Neural progenitor cell (in vitro differentiated cells): ENCODE measurements around the gene NRF1. TPM values are rescaled to one million over a fixed set of nuclear protein-coding genes. Genes with fewer than 3 reads are reported as not detected.

Experiments used
- DNase-seq: peaks from one replicate; pipeline ENCODE4 v3.0.0-alpha.2; 2016; ENCODE audit warnings: low spot score
- H2AFZ ChIP-seq: fragments of 200-600 bp; sonication (generic); replicated peaks from 2 replicates; pipeline ENCODE4 v1.6.1; 2016; ENCODE audit warnings: antibody characterized with exemption
- H3F3A ChIP-seq: fragments of 200-600 bp; sonication (generic); 2 replicates; pipeline ENCODE4 v1.6.1; 2016; ENCODE audit warnings: antibody characterized with exemption, low read depth
- H3K27ac ChIP-seq: fragments of 200-600 bp; sonication (generic); 2 replicates; pipeline ENCODE4 v1.5.1; 2016; ENCODE audit warnings: mild to moderate bottlenecking
- H3K27me3 ChIP-seq: fragments of 200-600 bp; sonication (generic); 2 replicates; pipeline ENCODE4 v1.6.1; 2016; ENCODE audit warnings: mild to moderate bottlenecking, moderate library complexity
- H3K36me3 ChIP-seq: fragments of 200-600 bp; sonication (generic); 2 replicates; pipeline ENCODE4 v1.5.1; 2016
- H3K4me1 ChIP-seq: fragments of 200-600 bp; sonication (generic); 2 replicates; pipeline ENCODE4 v1.6.1; 2016; ENCODE audit warnings: mixed run types
- H3K4me2 ChIP-seq: fragments of 200-600 bp; sonication (generic); 2 replicates; pipeline ENCODE4 v1.6.1; 2016
- H3K4me3 ChIP-seq: fragments of 200-600 bp; sonication (generic); 2 replicates; pipeline ENCODE4 v1.5.1; 2016
- H3K79me2 ChIP-seq: fragments of 200-600 bp; sonication (generic); 2 replicates; pipeline ENCODE4 v1.6.1; 2016; ENCODE audit warnings: low read depth
- H3K9ac ChIP-seq: fragments of 200-600 bp; sonication (generic); 2 replicates; pipeline ENCODE4 v1.6.1; 2016
- H3K9me3 ChIP-seq: fragments of 200-600 bp; sonication (generic); 2 replicates; pipeline ENCODE4 v1.5.1; 2016; ENCODE audit warnings: low read depth
- H4K20me1 ChIP-seq: fragments of 200-600 bp; sonication (generic); 2 replicates; pipeline ENCODE4 v1.6.1; 2016; ENCODE audit warnings: low read depth
- H3K27ac Mint-ChIP-seq: 3 replicates; pipeline ENCODE4 v1.8.0; 2021; ENCODE audit warnings: mixed read lengths
- H3K27me3 Mint-ChIP-seq: 2 replicates; pipeline ENCODE4 v1.8.0; 2022; ENCODE audit warnings: low read depth, mild to moderate bottlenecking, inconsistent platforms, moderate library complexity, mixed read lengths; ENCODE audit not compliant: insufficient read depth
- H3K36me3 Mint-ChIP-seq: 3 replicates; pipeline ENCODE4 v1.8.0; 2021; ENCODE audit warnings: mixed read lengths
- H3K4me1 Mint-ChIP-seq: 3 replicates; pipeline ENCODE4 v1.8.0; 2021; ENCODE audit warnings: mixed read lengths
- H3K4me3 Mint-ChIP-seq: 3 replicates; pipeline ENCODE4 v1.8.0; 2021; ENCODE audit warnings: mild to moderate bottlenecking, moderate library complexity, mixed read lengths
- H3K9me3 Mint-ChIP-seq: 3 replicates; pipeline ENCODE4 v1.8.0; 2020; ENCODE audit warnings: mixed read lengths
- EZH2 ChIP-seq: fragments of 200-600 bp; sonication (generic); IDR thresholded peaks from 2 replicates; pipeline ENCODE4 v1.6.1; 2017; ENCODE audit warnings: antibody characterized with exemption, mild to moderate bottlenecking, moderate library complexity
- EZH2phosphoT487 ChIP-seq: fragments of 200-600 bp; sonication (generic); IDR thresholded peaks from 2 replicates; pipeline ENCODE4 v1.6.1; 2017; ENCODE audit warnings: antibody characterized with exemption
- total RNA-seq: library from RNA; depleted of rRNA; stranded (reverse); fragments of >200 nt; gene quantifications from 2 replicates; pipeline ENCODE4 v1.2.3, GENCODE V29; 2015; ENCODE audit warnings: low replicate concordance
- TF ChIP-seq, protein P1 (sequence below): fragments of 200-600 bp; sonication (generic); IDR thresholded peaks from 2 replicates; pipeline ENCODE4 v1.5.1; 2017; ENCODE audit warnings: antibody characterized with exemption, mild to moderate bottlenecking

NRF1 gene
- total RNA-seq, 1 donor from 2014 or later: 22.9 TPM

DNA sequence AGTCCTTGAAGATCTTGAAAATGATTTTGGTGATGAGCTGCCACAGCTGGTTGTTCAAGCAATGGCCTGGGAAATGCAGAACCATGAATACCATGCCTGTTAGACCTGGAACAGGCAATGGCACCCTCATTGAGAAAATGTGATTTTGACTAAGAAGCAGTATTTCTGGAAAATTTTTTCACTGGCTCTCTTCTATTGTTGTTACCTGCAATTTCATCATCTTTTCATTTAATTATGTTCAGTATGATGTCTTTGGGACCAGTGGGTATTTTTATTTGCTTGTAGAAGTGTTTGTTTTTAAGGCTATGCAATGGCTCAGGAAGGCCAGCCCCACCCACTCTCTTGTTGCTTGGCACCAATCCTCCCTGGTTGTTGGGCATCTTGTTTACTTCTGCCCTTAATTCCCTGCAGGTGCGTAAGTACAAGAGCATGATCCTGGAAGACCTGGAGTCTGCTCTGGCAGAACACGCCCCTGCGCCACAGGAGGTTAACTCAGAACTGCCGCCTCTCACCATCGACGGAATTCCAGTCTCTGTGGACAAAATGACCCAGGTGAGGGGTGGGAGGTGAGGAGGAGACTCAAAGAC, 78.6 kb downstream of the NRF1 start:
- Mint-ChIP-seq H3K9me3 (no peaks in the 10 kb centered on the region), H3K36me3 (peaks cover 21% of the 10 kb centered on the region), H3K4me1 (no peaks in the 10 kb centered on the region), H3K4me3 (no peak overlapping the region), H3K27me3 (no peaks in the 10 kb centered on the region), H3K27ac (no peak overlapping the region)
- Histone ChIP-seq H3K79me2 (no peaks in the 10 kb centered on the region), H3K27me3 (no peaks in the 10 kb centered on the region), H3K36me3 (no peaks in the 10 kb centered on the region), H3K4me1 (no peaks in the 10 kb centered on the region), H3K27ac (no peak overlapping the region), H4K20me1 (no peaks in the 10 kb centered on the region), H3K9me3 (no peaks in the 10 kb centered on the region), H3F3A (no peaks in the 10 kb centered on the region), H3K9ac (no peak overlapping the region), H3K4me2 (no peak overlapping the region), H3K4me3 (no peak overlapping the region), H2AFZ (no peak overlapping the region)
- no peak for TF ChIP-seq EZH2phosphoT487
- no peak for TF ChIP-seq EZH2
- TF ChIP-seq, protein P1, sequence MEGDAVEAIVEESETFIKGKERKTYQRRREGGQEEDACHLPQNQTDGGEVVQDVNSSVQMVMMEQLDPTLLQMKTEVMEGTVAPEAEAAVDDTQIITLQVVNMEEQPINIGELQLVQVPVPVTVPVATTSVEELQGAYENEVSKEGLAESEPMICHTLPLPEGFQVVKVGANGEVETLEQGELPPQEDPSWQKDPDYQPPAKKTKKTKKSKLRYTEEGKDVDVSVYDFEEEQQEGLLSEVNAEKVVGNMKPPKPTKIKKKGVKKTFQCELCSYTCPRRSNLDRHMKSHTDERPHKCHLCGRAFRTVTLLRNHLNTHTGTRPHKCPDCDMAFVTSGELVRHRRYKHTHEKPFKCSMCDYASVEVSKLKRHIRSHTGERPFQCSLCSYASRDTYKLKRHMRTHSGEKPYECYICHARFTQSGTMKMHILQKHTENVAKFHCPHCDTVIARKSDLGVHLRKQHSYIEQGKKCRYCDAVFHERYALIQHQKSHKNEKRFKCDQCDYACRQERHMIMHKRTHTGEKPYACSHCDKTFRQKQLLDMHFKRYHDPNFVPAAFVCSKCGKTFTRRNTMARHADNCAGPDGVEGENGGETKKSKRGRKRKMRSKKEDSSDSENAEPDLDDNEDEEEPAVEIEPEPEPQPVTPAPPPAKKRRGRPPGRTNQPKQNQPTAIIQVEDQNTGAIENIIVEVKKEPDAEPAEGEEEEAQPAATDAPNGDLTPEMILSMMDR: no peak
- DNase-seq: no peak

DNA sequence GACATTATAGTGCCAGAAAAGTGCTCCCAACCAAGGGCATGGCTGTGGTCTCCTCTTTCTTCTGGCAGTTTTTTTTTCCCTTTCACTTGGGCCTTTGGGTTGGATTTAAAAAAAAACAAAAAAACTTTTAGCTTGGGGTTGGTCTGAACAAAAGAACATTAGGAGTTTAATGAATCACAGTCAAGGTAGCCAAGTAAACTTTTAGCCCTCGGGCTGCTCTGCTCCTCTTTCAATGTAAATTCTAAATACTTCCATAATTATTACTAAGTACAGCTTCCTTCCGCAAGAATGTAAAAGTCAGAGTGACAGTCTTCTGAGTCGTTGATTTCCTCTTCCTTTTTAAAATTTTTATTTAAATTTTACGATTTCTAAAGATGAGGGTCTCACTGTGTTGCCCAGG, 79.2 kb downstream of the NRF1 start:
- Histone ChIP-seq H3K9ac (no peak overlapping the region), H3K4me3 (no peak overlapping the region), H3K4me1 (no peaks in the 10 kb centered on the region), H3K27me3 (no peaks in the 10 kb centered on the region), H3K27ac (no peak overlapping the region), H3K4me2 (no peak overlapping the region), H2AFZ (no peak overlapping the region), H3F3A (no peaks in the 10 kb centered on the region), H3K79me2 (no peaks in the 10 kb centered on the region), H4K20me1 (no peaks in the 10 kb centered on the region), H3K36me3 (no peaks in the 10 kb centered on the region), H3K9me3 (no peaks in the 10 kb centered on the region)
- TF ChIP-seq EZH2phosphoT487: no peak
- TF ChIP-seq EZH2: no peak
- Mint-ChIP-seq H3K4me3 (no peak overlapping the region), H3K9me3 (no peaks in the 10 kb centered on the region), H3K27ac (no peak overlapping the region), H3K4me1 (no peaks in the 10 kb centered on the region), H3K36me3 (peaks cover 19% of the 10 kb centered on the region), H3K27me3 (no peaks in the 10 kb centered on the region)
- DNase-seq: no peak

DNA sequence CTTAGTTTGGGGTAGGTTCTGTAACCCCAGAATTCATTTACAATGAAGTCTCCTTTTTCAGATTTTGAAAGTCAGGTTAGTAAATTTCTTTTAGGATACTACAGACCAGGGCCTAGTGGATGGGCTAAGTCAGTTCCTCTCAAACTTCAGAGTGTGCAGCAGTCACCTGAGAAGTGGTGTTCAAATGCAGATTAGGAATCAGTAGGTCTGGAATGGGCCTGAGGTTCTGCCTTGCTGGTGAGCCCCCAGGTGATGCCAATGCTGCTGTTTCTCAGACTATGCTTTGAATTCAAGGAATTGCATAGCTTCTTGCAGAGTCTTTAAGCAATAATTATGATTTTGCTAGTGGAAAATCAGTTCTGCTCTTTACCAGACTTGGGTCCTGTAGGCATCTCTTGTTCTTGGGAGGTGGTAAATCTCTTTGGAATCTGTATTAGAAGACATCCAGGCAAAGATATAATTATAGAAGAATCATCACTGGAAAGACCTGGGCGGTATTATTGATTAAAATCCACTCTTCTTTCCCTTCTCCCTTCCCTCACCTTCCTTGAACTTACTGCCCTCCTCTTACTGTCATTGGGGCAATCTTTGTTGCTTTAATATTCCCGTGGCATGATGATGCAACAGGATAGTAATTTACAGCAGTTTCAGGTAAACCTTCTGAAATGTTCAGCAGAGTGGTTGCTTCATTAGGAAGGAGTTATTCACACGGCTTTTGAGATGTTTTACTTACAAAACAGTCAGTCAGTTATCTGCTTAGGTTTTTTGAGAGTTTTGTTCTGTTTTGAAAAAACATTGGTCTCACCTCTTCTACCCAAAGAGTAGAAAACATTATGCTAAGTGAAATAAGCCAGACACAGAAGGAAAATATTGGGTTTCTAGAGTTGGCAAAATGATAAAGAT, 87.2 kb downstream of the NRF1 start:
- Histone ChIP-seq H3K4me2 (no peak overlapping the region), H3F3A (peaks cover 4% of the 10 kb centered on the region), H2AFZ (no peak overlapping the region), H3K4me3 (no peak overlapping the region), H3K27me3 (no peaks in the 10 kb centered on the region), H3K9me3 (no peaks in the 10 kb centered on the region), H3K9ac (no peak overlapping the region), H3K36me3 (no peaks in the 10 kb centered on the region), H3K27ac (no peak overlapping the region), H3K79me2 (no peaks in the 10 kb centered on the region), H4K20me1 (no peaks in the 10 kb centered on the region), H3K4me1 (no peaks in the 10 kb centered on the region)
- no peak overlapping the region for H3K27ac Mint-ChIP-seq
- no peak overlapping the region for H3K4me3 Mint-ChIP-seq
- no peaks in the 10 kb centered on the region for H3K9me3 Mint-ChIP-seq
- peaks cover 5% of the 10 kb centered on the region for H3K36me3 Mint-ChIP-seq
- DNase-seq: no peak
- no peaks in the 10 kb centered on the region for H3K27me3 Mint-ChIP-seq
- TF ChIP-seq EZH2phosphoT487 (no peak), EZH2 (no peak)
- TF ChIP-seq, protein P1: no peak
- no peaks in the 10 kb centered on the region for H3K4me1 Mint-ChIP-seq

DNA sequence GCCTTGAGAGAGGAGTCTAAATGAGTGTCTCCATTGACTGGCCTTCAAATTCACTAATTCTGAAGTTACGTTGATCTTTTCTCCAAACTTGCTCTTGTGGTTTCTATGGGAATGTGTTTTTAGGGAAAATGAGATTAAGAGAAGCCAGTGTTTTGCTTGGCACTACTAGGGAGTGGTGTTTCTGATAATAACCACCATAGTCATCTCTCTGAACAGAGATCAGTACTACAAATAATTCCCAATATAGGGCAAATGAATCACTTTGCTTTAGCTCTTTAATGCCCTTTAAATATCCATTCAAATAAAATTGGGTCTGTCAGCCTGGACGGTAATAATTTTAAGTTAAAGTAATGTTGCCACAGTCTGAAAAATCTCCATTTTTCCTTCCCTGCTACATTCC, 90.8 kb downstream of the NRF1 start:
- DNase-seq: no peak
- Histone ChIP-seq H3K4me2 (no peak overlapping the region), H3K4me3 (no peak overlapping the region), H3K9ac (no peak overlapping the region), H3K36me3 (peaks cover 7% of the 10 kb centered on the region), H3K27ac (no peak overlapping the region), H3K27me3 (no peaks in the 10 kb centered on the region), H4K20me1 (no peaks in the 10 kb centered on the region), H3K4me1 (no peaks in the 10 kb centered on the region), H3K9me3 (no peaks in the 10 kb centered on the region), H2AFZ (no peak overlapping the region), H3K79me2 (no peaks in the 10 kb centered on the region), H3F3A (peaks cover 4% of the 10 kb centered on the region)
- H3K27ac Mint-ChIP-seq: no peak overlapping the region
- no peak overlapping the region for H3K4me3 Mint-ChIP-seq
- TF ChIP-seq, protein P1: no peak
- TF ChIP-seq EZH2 (no peak), EZH2phosphoT487 (no peak)
- H3K27me3 Mint-ChIP-seq: no peaks in the 10 kb centered on the region
- H3K9me3 Mint-ChIP-seq: no peaks in the 10 kb centered on the region
- H3K36me3 Mint-ChIP-seq: peaks cover 11% of the 10 kb centered on the region
- no peaks in the 10 kb centered on the region for H3K4me1 Mint-ChIP-seq
